Nephron progenitor cell (in vitro differentiated cells): ENCODE data around the gene LRG1.
A peak's percentile ranks its signal among the peaks of the same experiment; 100 is the strongest.

ENCODE experiments used
- DNase-seq: peaks from one replicate; pipeline ENCODE4 v3.0.0; 2021
- H3K27ac Mint-ChIP-seq: 2 replicates; pipeline ENCODE4 v1.8.0; 2021; ENCODE audit warnings: mild to moderate bottlenecking, moderate library complexity, mixed read lengths
- H3K27me3 Mint-ChIP-seq: 2 replicates; pipeline ENCODE4 v1.8.0; 2021; ENCODE audit warnings: mild to moderate bottlenecking, low read depth, mixed read lengths; ENCODE audit not compliant: poor library complexity
- H3K36me3 Mint-ChIP-seq: 2 replicates; pipeline ENCODE4 v1.8.0; 2021; ENCODE audit warnings: low read depth, mixed read lengths
- H3K4me1 Mint-ChIP-seq: 2 replicates; pipeline ENCODE4 v1.8.0; 2021; ENCODE audit warnings: mixed read lengths
- H3K4me3 Mint-ChIP-seq: 2 replicates; pipeline ENCODE4 v1.8.0; 2021; ENCODE audit warnings: mild to moderate bottlenecking, moderate library complexity, mixed read lengths
- H3K9me3 Mint-ChIP-seq: 2 replicates; pipeline ENCODE4 v1.8.0; 2021; ENCODE audit warnings: mild to moderate bottlenecking, moderate library complexity, mixed read lengths
- CTCF ChIP-seq: fragments of 200-600 bp; sonication (generic); IDR thresholded peaks from 2 replicates; pipeline ENCODE4 v1.5.0; 2021; ENCODE audit warnings: antibody characterized with exemption

The LRG1 gene

DNA sequence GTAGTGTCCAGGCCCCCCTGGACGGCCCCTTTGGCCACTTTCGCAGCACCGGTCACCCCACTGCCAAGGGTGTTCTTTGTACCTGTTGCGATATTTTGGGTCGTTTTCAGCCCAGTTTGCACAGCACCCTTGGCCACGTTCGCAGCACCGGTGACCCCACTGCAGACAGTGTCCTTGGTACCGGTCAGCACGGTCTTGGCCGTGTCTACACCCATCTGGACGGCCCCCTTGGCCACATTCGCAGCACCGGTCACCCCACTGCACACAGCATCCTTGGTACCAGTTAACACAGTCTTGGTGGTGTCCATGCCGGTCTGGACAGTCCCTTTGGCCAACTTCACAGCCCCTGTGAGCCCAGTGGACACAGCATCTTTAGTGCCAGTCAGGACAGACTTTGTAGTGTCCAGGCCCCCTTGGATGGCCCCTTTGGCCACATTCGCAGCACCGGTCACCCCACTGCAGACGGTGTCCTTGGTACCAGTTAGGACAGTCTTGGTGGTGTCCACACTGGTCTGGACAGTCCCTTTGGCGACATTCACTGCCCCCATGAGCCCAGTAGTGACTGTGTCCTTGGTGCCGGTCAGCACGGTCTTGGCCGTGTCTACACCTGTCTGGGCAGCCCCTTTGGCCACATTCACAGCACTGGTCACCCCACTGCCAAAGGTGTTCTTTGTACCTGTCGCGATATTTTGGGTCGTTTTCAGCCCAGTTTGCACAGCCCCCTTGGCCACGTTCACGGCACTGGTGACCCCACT is 28.4 kb downstream of the LRG1 start:
- H3K4me1 Mint-ChIP-seq: no peaks in the 10 kb centered on the region
- TF ChIP-seq CTCF: no peak
- no peak overlapping the region for H3K27ac Mint-ChIP-seq
- H3K9me3 Mint-ChIP-seq: no peaks in the 10 kb centered on the region
- H3K36me3 Mint-ChIP-seq: peaks cover 12% of the 10 kb centered on the region
- peaks cover 14% of the 10 kb centered on the region for H3K27me3 Mint-ChIP-seq
- no peak for DNase-seq
- no peak overlapping the region for H3K4me3 Mint-ChIP-seq

- TF ChIP-seq CTCF: no peak
These were observed 29.2 kb downstream of the LRG1 start for GRCh38 chr19:4510435-4511255.

GRCh38 chr19:4508698-4509097 is 31.1 kb downstream of the LRG1 start:
- Mint-ChIP-seq H3K4me1 (no peaks in the 10 kb centered on the region), H3K36me3 (peaks cover 26% of the 10 kb centered on the region), H3K9me3 (no peaks in the 10 kb centered on the region), H3K27ac (no peak overlapping the region), H3K27me3 (peaks cover 6% of the 10 kb centered on the region), H3K4me3 (no peak overlapping the region)
- no peak for TF ChIP-seq CTCF
- no peak for DNase-seq

More at GRCh38 chr19:4510435-4511255, 29.2 kb downstream of the LRG1 start:
- Mint-ChIP-seq H3K4me1 (no peaks in the 10 kb centered on the region), H3K9me3 (no peaks in the 10 kb centered on the region), H3K27me3 (peaks cover 14% of the 10 kb centered on the region), H3K27ac (no peak overlapping the region), H3K36me3 (peaks cover 20% of the 10 kb centered on the region), H3K4me3 (no peak overlapping the region)
- DNase-seq: no peak

DNA sequence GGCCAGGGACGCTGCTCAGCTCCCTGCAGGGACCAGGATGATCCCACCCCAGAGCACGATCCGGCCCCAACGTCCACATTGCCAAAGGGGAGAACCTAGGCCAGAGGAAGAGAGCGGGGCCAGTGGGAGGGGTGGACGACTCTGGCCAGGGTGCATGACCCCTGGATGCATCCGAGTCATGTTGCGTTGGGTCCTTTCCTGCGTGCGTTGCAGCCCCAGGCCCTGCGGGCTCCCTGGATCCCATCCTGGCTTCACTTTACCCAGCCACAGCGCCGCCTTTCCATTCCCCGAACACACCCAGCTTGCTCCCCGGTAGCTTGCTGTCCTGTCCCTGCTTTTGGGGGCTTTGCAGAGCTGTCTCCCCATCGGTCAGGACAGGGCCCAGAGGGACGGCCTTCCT is 32.0 kb downstream of the LRG1 start:
- Mint-ChIP-seq H3K9me3 (no peaks in the 10 kb centered on the region), H3K27ac (peak overlapping the region; percentile 32), H3K27me3 (peaks cover 6% of the 10 kb centered on the region), H3K4me3 (no peak overlapping the region), H3K36me3 (peaks cover 26% of the 10 kb centered on the region), H3K4me1 (no peaks in the 10 kb centered on the region)
- no peak for DNase-seq
- TF ChIP-seq CTCF: no peak

GRCh38 chr19:4507150-4507452 is 32.7 kb downstream of the LRG1 start:
- Mint-ChIP-seq H3K27me3 (peaks cover 6% of the 10 kb centered on the region), H3K36me3 (peaks cover 26% of the 10 kb centered on the region), H3K27ac (no peak overlapping the region), H3K9me3 (no peaks in the 10 kb centered on the region), H3K4me1 (no peaks in the 10 kb centered on the region), H3K4me3 (no peak overlapping the region)
- no peak for DNase-seq
- no peak for TF ChIP-seq CTCF
